GM12878 (cell line): ENCODE data around the gene EOMES. TPM values are rescaled to one million over a fixed set of nuclear protein-coding genes. Genes with fewer than 3 reads are reported as not detected.

Source experiments
- ATAC-seq: fragments of 200-7000 bp; cut with Tn5 transposase; 3 replicates; pipeline ENCODE4 v1.9.1; 2020; ENCODE audit warnings: mild to moderate bottlenecking, moderate library complexity
- BruUV-seq: library from RNA; stranded (reverse); fragments of 400-500 nt; replicated peaks from 2 replicates; lab custom pipeline; 2021; lab: Mats Ljungman, UMichigan
- CTCF ChIA-PET: fragments of 300-600 bp; sonication (Branson Sonifier 250); formaldehyde crosslinking; extraction: SDS; loops from one replicate; lab custom pipeline; 2021; ENCODE audit warnings: inconsistent platforms; lab: Yijun Ruan, JAX
- POLR2A ChIA-PET: fragments of 350-600 bp; formaldehyde crosslinking; extraction: SDS; loops from one replicate; lab custom pipeline; 2021; ENCODE audit warnings: inconsistent platforms; lab: Charles Lee
- RAD21 ChIA-PET: fragments of 300-600 bp; sonication (Branson Sonifier 250); formaldehyde crosslinking; loops from one replicate; lab custom pipeline; 2023; ENCODE audit warnings: antibody characterized with exemption; ENCODE audit not compliant: unreplicated experiment; lab: Charles Lee
- SMC1A ChIA-PET: fragments of 300-600 bp; sonication (Branson Sonifier 250); formaldehyde crosslinking; loops from one replicate; lab custom pipeline; 2023; ENCODE audit not compliant: unreplicated experiment, uncharacterized antibody; lab: Charles Lee
- DNase-seq: peaks from one replicate; pipeline ENCODE4 v3.0.0-alpha.2; 2011; ENCODE audit warnings: low read depth, low spot score
- FAIRE-seq: peaks from 3 replicates; lab custom pipeline; 2011; peaks lifted over from hg19 to GRCh38; lab: Jason Lieb, UNC
- H2AFZ ChIP-seq: 2 replicates; pipeline ENCODE4 v1.6.0; 2011; ENCODE audit warnings: low read depth, low read length, control low read depth; ENCODE audit not compliant: control insufficient read depth
- H3K27ac ChIP-seq: 2 replicates; pipeline ENCODE4 v1.5.1; 2011; ENCODE audit warnings: control low read depth; ENCODE audit not compliant: control insufficient read depth, insufficient read depth
- H3K27me3 ChIP-seq, 2 experiments: replicated peaks in 1 of 2; 2 replicates each; pipeline versions ENCODE4 v1.6.0 to v1.6.1; 2011; ENCODE audit warnings: low read length in 1 of 2; ENCODE audit not compliant: control insufficient read depth in 2 of 2, insufficient read depth in 2 of 2
- H3K36me3 ChIP-seq, 2 experiments: 2 replicates each; pipeline ENCODE4 v1.5.1; 2011; ENCODE audit warnings: low read length in 1 of 2; ENCODE audit not compliant: control insufficient read depth in 2 of 2, insufficient read depth in 2 of 2
- H3K4me1 ChIP-seq: 2 replicates; pipeline ENCODE4 v1.6.1; 2011; ENCODE audit warnings: mild to moderate bottlenecking, low read length, moderate library complexity, mixed read lengths; ENCODE audit not compliant: control insufficient read depth, insufficient read depth
- H3K4me2 ChIP-seq: 2 replicates; pipeline ENCODE4 v1.6.0; 2011; ENCODE audit warnings: control low read depth; ENCODE audit not compliant: control insufficient read depth, insufficient read depth
- H3K4me3 ChIP-seq: fragments of 200-600 bp; sonication (generic); 2 replicates; pipeline ENCODE4 v1.5.1; 2016
- H3K79me2 ChIP-seq: 2 replicates; pipeline ENCODE4 v1.6.0; 2011; ENCODE audit warnings: low read length; ENCODE audit not compliant: control insufficient read depth, insufficient read depth
- H3K9ac ChIP-seq: 2 replicates; pipeline ENCODE4 v1.8.0; 2011; ENCODE audit warnings: low read length, control low read depth, mixed read lengths; ENCODE audit not compliant: control insufficient read depth, insufficient read depth
- H3K9me3 ChIP-seq: replicated peaks from 3 replicates; pipeline ENCODE4 v1.5.1; 2011; ENCODE audit warnings: mild to moderate bottlenecking, low read length; ENCODE audit not compliant: control insufficient read depth, insufficient read depth
- H4K20me1 ChIP-seq: 2 replicates; pipeline ENCODE4 v1.6.0; 2011; ENCODE audit not compliant: control insufficient read depth, insufficient read depth
- CBX3 ChIP-seq: fragments of 200-600 bp; sonication (generic); IDR thresholded peaks from 2 replicates; pipeline ENCODE4 v1.6.1; 2016; ENCODE audit warnings: low read depth, borderline replicate concordance
- CEBPB ChIP-seq, 2 experiments: fragments of 150-350 bp in 1 of 2; IDR thresholded peaks; 2 replicates each; pipeline ENCODE4 v1.6.1; 2012 to 2014; ENCODE audit warnings: low read depth in 2 of 2, low read length in 2 of 2, borderline replicate concordance in 1 of 2, inconsistent platforms in 1 of 2
- ETV6 ChIP-seq, 2 experiments: fragments of 450-650 bp in 1 of 2; IDR thresholded peaks in 1 of 2; conservative IDR thresholded peaks in 1 of 2; 2 replicates each; pipeline ENCODE4 v1.6.1; 2014; ENCODE audit warnings: antibody characterized with exemption in 1 of 2, borderline replicate concordance in 1 of 2, low read depth in 1 of 2, mild to moderate bottlenecking in 1 of 2, moderate library complexity in 1 of 2
- RAD51 ChIP-seq: fragments of 450-650 bp; IDR thresholded peaks from 2 replicates; pipeline ENCODE4 v1.6.1; 2016; ENCODE audit warnings: moderate library complexity, mild to moderate bottlenecking, inconsistent platforms
- RELA ChIP-seq: fragments of 450-650 bp; IDR thresholded peaks from 2 replicates; pipeline ENCODE4 v1.8.0; 2014; ENCODE audit warnings: borderline replicate concordance; ENCODE audit not compliant: partially characterized antibody
- ZSCAN29 ChIP-seq: fragments of 450-650 bp; IDR thresholded peaks from 2 replicates; pipeline ENCODE4 v1.6.1; 2017; ENCODE audit warnings: mild to moderate bottlenecking, moderate library complexity
- in situ Hi-C: fragments of 300-500 bp; cut with MboI; formaldehyde crosslinking; loops from 9 replicates; pipeline ENCODE4 v1.14.3; 2018; ENCODE audit warnings: mixed read lengths
- intact Hi-C: fragments of 100-400 bp; cut with micrococcal nuclease; formaldehyde crosslinking; loops from one replicate; pipeline ENCODE4 v1.14.2; 2022; ENCODE audit not compliant: unreplicated experiment
- polyA plus RNA-seq, 11 experiments: library from polyadenylated mRNA; depleted of rRNA in 4 of 11; unstranded in 6 of 11; stranded (reverse) in 5 of 11; fragments of >200 nt; fragmentation: Nextera tagmentation in 4 of 11; fragmentation: Illumina TruSeq in 1 of 11; extraction: Ambion mirVana in 4 of 11; extraction: Trizol in 1 of 11; gene quantifications; 1 replicate in 1 of 11; 2 replicates in 10 of 11; pipeline versions ENCODE4 v1.2.1 to v1.2.3, GENCODE V29; 2011 to 2016; ENCODE audit warnings: inconsistent platforms in 2 of 11, missing spikeins in 2 of 11, low read depth in 1 of 11
- total RNA-seq, 4 experiments: library from RNA; depleted of rRNA in 3 of 4; stranded (reverse); fragments of >200 nt in 3 of 4; fragmentation: Illumina TruSeq in 1 of 4; extraction: Trizol in 1 of 4; gene quantifications; 2 replicates each; pipeline versions ENCODE4 v1.2.1 to v1.2.3, GENCODE V29; 2013 to 2021
- TF ChIP-seq, protein P1 (sequence below): IDR thresholded peaks from 2 replicates; pipeline ENCODE4 v1.6.1; 2012; ENCODE audit warnings: low read depth, low read length, improper control_type of control experiment

The EOMES gene
- total and polyA plus RNA-seq, 10 of the 15 experiments (the other 5 are each of a cell fraction or from before 2014, with no cell fraction given), result 1.5 to 178 (median 4.5) TPM

DNA sequence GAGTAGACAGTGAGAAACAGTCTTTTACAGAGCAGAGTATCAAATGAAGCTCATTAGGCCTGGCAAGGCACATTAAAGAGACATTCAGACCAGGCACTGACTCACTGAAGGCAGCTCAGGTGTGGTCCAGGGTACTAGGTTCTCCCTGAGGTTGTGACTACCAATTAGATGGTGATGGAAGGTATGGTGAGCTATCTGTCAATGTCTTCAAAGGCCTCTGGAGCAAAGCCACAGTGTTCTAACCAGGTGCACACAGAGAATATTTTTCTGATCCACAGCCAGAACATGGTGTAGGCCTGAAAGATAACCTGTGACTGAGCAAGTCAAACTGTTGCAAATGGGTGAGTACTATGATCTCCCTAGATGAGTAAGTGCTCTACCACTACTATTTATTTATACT lies 51.5 kb downstream of the EOMES start:
- Histone ChIP-seq H3K27ac (no peak overlapping the region), H2AFZ (peak overlapping the region; percentile 34; the same call in 1 of the 2 replicates), H3K4me3 (no peak overlapping the region), H3K27me3 (no peaks in the 10 kb centered on the region), H4K20me1 (no peaks in the 10 kb centered on the region), H3K36me3 (no peaks in the 10 kb centered on the region), H3K9me3 (no peaks in the 10 kb centered on the region), H3K79me2 (no peaks in the 10 kb centered on the region), H3K4me1 (peaks cover 4% of the 10 kb centered on the region), H3K9ac (no peak overlapping the region), H3K4me2 (no peak overlapping the region)
- CTCF ChIA-PET, result interaction anchor here (0.5 to 4.5 kb wide), 7 partner anchors 10 to 657 kb away, joined by 3 to 37 read pairs (median 3); no protein-coding TSS in a partner anchor
- ATAC-seq (peak; percentile 29), DNase-seq (no peak), FAIRE-seq (no peak)
- SMC1A ChIA-PET, result interaction anchor here (0.8 to 3.6 kb wide), 7 partner anchors 10 to 655 kb away, joined by 3 to 38 read pairs (median 4); no protein-coding TSS in a partner anchor
- in situ Hi-C loops (loop anchor here (25.0 kb wide), 1 partner anchor 533 kb away; no protein-coding TSS in a partner anchor), intact Hi-C loops (no loop called here)
- BruUV-seq, result no TSS peak
- RAD21 ChIA-PET, result interaction anchor here (1.0 to 1.2 kb wide), 2 partner anchors 11 to 655 kb away, joined by 3 read pairs; no protein-coding TSS in a partner anchor
- POLR2A ChIA-PET, result interaction anchor here (0.5 to 1.0 kb wide), 4 partner anchors 10 to 78 kb away, joined by 3 to 8 read pairs (median 4); no protein-coding TSS in a partner anchor
- TF ChIP-seq RELA (no peak), ETV6 (conservative IDR thresholded peaks at IDR 0.05 in 1 of 2, IDR thresholded peaks at IDR 0.05 in 1 of 2; ENCODE audit: borderline replicate concordance in 1 of 2, low read depth in 1 of 2) (no peak), ZSCAN29 (no peak), CBX3 (no peak), CEBPB (IDR thresholded peaks at IDR 0.05; ENCODE audit: borderline replicate concordance in 1 of 2, low read depth in 2 of 2, low read length in 2 of 2) (no peak), RAD51 (no peak)
- TF ChIP-seq, protein P1, sequence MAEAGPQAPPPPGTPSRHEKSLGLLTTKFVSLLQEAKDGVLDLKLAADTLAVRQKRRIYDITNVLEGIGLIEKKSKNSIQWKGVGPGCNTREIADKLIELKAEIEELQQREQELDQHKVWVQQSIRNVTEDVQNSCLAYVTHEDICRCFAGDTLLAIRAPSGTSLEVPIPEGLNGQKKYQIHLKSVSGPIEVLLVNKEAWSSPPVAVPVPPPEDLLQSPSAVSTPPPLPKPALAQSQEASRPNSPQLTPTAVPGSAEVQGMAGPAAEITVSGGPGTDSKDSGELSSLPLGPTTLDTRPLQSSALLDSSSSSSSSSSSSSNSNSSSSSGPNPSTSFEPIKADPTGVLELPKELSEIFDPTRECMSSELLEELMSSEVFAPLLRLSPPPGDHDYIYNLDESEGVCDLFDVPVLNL, result no peak
